A549 treated with DMSO at 1 μM for 4 hours (cell line): ENCODE results near the gene FAM200A. TPM values are rescaled to one million over a fixed set of nuclear protein-coding genes. Genes with fewer than 3 reads are reported as not detected.

ENCODE experiments used
- total RNA-seq: library from RNA; stranded (reverse); fragments of 200-300 nt; extraction: Qiagen RNA extraction; gene quantifications from 5 replicates; pipeline ENCODE4 v1.2.3, GENCODE V29; 2022; ENCODE audit warnings: low read depth

Gene FAM200A
- 4.6 to 7.5 TPM (median 7.0 TPM) in 5 replicates for total RNA-seq

GRCh38 chr7:99551767-99552463 is at the start of gene FAM200A:
Gene FAM200A, minus strand, starts transcription at chr7:99552114. Its CDS starts 3,707 bp downstream, at chr7:99548407.

GRCh38 chr7:99597762-99598501 is 46.0 kb upstream of the FAM200A start, which contains the start of gene TMEM225B:
Gene TMEM225B, plus strand, starts transcription at chr7:99598267. Its CDS starts 6,122 bp downstream, at chr7:99604389.

DNA sequence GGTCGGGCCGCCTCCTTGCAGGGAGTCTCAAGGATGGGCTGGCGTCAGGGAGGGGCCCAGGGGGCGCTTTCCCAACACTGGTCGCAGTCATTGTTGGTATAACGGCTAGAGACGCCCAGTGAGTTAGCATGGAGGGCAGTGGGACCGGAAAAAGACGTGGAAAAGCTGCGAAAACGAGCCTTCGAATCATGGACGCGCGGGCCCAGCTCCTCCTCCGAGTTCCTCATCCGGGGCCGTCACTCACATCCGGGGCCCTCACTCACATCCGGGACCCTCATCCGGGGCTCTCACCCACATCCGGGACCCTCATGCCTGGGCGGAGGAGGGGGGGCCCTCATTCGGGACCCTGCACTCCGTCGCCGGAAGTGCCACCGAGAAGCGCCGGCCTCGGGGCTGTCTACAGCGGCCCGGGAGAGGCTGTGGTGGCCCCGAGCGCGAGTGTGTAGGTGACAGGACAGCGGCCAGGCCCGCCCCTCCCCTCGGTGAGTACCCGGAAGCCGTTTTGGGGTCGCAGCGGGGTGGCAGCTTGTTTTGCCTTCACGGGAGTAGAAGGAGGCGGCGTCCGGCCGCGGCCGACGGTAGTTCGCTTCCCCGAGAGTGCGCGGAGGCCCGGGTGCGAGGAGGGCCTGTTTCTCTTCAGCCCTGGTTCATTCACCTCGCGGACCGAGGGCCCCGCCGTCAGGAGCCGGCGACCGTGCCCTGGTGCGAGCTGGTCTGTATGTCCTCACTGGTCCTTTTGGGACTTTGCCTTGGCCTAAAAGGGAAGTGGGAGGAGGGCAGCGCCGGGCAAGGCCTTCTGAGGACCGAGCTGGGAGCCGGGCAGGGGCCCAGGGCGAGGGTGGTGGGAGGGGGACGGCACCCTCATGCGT is 6.6 kb upstream of the FAM200A start, which contains the start of gene ZNF655:
Gene ZNF655 (plus strand): TSS at position 337 of the 869 bp plus-strand sequence. CDS start 1,918 bp downstream, outside the sequence.

GRCh38 chr7:99504603-99505323 is 47.2 kb downstream of the FAM200A start, which contains the start of gene ZKSCAN5:
Gene ZKSCAN5, plus strand, starts transcription at chr7:99504662. Its CDS starts 1,383 bp downstream, at chr7:99506045.

DNA sequence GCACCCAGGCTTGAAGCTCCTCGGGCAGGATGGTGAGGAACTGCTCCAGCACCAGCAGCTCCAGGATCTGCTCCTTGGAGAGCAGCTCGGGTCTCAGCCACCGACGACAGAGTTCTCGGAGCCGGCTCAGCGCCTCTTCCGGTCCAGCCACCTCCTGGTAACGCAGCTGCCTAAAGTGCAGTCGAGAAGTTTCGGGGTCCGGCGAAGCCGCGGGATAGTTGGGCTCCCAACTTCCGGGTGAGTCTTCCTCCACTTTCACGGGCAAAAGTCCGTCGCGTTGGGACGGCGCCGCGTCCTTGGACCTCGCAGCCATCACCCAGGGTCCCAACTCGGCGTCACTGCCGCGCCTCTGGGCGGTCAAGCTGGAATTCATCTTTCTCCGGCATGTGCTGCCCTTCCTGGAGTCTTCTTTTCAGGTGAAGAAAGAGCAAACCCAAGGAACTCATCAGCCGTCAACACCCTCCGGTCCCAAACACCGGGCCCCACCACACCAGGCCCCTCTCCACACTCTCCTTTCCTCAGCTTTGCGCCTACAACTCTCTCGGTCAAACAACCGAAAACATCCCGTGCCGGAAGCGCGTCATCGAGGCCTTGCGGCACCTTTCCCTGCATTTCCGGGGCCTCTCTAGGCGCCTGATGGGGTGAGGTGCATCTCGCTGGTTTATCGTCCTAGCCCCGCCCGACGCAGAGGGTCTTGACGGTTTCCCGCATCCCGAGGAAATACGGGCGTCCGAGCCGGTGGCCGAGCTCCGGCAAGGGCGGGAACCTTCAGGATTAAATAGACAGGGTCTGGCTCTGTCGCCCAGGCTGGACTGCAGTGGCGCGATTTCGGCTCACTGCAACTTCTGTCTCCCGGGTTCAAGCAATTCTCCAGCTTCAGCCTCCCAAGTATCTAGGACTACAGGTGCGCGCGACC is 51.9 kb downstream of the FAM200A start, which contains the start of gene ZNF394:
Gene ZNF394 (minus strand): TSS at position 561 of the 916 bp plus-strand sequence. CDS start 188 bp downstream, at position 373.

Other genes with a start within 250 kb of the FAM200A start
- 130 to 149 TPM (median 136 TPM) in 5 replicates for gene ARPC1A, start 226.2 kb downstream of the FAM200A start, total RNA-seq
- gene ARPC1B, start 177.4 kb downstream of the FAM200A start, total RNA-seq = 271 to 322 TPM (median 286 TPM) in 5 replicates
- gene PDAP1, start 143.5 kb downstream of the FAM200A start, total RNA-seq = 175 to 226 TPM (median 183 TPM) in 5 replicates
- gene BUD31, start 143.1 kb downstream of the FAM200A start, total RNA-seq = 130 to 159 TPM (median 147 TPM) in 5 replicates
- gene PTCD1, start 113.3 kb downstream of the FAM200A start, total RNA-seq = 6.1 to 10.7 TPM (median 6.9 TPM) in 5 replicates
- gene CPSF4, start 113.2 kb downstream of the FAM200A start, total RNA-seq = 38.9 to 46.6 TPM (median 43.3 TPM) in 5 replicates
- gene ATP5MF, start 85.9 kb downstream of the FAM200A start, total RNA-seq = 873 to 1,333 TPM (median 888 TPM) in 5 replicates
- gene ZNF789, start 79.2 kb downstream of the FAM200A start, total RNA-seq = 7.2 to 9.3 TPM (median 8.7 TPM) in 5 replicates
- 18.1 to 20.8 TPM (median 19.0 TPM) in 5 replicates for gene ZNF394, start 51.8 kb downstream of the FAM200A start, total RNA-seq
- gene ZKSCAN5, start 47.5 kb downstream of the FAM200A start, total RNA-seq = 9.6 to 10.1 TPM (median 9.7 TPM) in 5 replicates
- gene ZNF655, start 6.5 kb upstream of the FAM200A start, total RNA-seq = 56.0 to 62.9 TPM (median 60.0 TPM) in 5 replicates
- 0.79 to 1.0 TPM (median 0.91 TPM) in 5 replicates for gene TMEM225B, start 46.2 kb upstream of the FAM200A start, total RNA-seq
- 9.1 to 9.7 TPM (median 9.3 TPM) in 5 replicates for gene ZSCAN25, start 64.8 kb upstream of the FAM200A start, total RNA-seq
- 1.4 to 2.2 TPM (median 1.5 TPM) in 5 replicates for gene CYP3A5, start 127.9 kb upstream of the FAM200A start, total RNA-seq
- gene CYP3A7, start 183.1 kb upstream of the FAM200A start, total RNA-seq = not detected in 5 replicates
- gene CYP3A4, start 232.1 kb upstream of the FAM200A start, total RNA-seq = not detected in 5 replicates